H1 (cell line): Measurements from ENCODE around the gene CTBP2. TPM values are rescaled to one million over a fixed set of nuclear protein-coding genes. Genes with fewer than 3 reads are reported as not detected.

Experiments
- MAX ChIP-seq: IDR thresholded peaks from 2 replicates; pipeline ENCODE4 v1.6.1; 2012; ENCODE audit warnings: inconsistent platforms
- SP1 ChIP-seq: IDR thresholded peaks from 2 replicates; pipeline ENCODE4 v1.6.1; 2011; ENCODE audit warnings: low read depth, low read length
- polyA plus RNA-seq, 7 experiments: library from polyadenylated mRNA; depleted of rRNA in 3 of 7; stranded (reverse) in 5 of 7; unstranded in 2 of 7; fragments of >200 nt in 5 of 7; fragments of 200-250 nt in 2 of 7; gene quantifications; 1 replicate in 5 of 7; 2 replicates in 1 of 7; 4 replicates in 1 of 7; pipeline versions ENCODE4 v1.2.1 to v1.2.3, GENCODE V29; 2011 to 2013; ENCODE audit warnings: missing spikeins in 2 of 7, mixed read lengths in 2 of 7
- total RNA-seq: library from RNA; stranded (reverse); fragmentation: NEBNext Ultra II Directional; extraction: Animal tissue kit (Norgen Biotek cat#: 25700); gene quantifications from 2 replicates; pipeline ENCODE4 v1.2.1, GENCODE V29; 2021
- TF ChIP-seq, protein P1 (sequence below): fragments of 300-600 bp; sonication (generic); IDR thresholded peaks from 2 replicates; pipeline ENCODE4 v1.7.1; 2012; ENCODE audit warnings: low read length, moderate library complexity, mild to moderate bottlenecking, inconsistent platforms; ENCODE audit not compliant: insufficient replicate concordance
- TF ChIP-seq, protein P2 (sequence below): IDR thresholded peaks from 2 replicates; pipeline ENCODE4 v1.6.1; 2011; ENCODE audit warnings: low read length, improper control_type of control experiment

Gene CTBP2
- total and polyA plus RNA-seq, 2 of the 8 experiments (the other 6 are each of a cell fraction or from before 2014, with no cell fraction given), result 208 to 221 TPM

GRCh38 chr10:125192005-125192404 lies 31.6 kb upstream of the CTBP2 start (continued):
- TF ChIP-seq, protein P1, sequence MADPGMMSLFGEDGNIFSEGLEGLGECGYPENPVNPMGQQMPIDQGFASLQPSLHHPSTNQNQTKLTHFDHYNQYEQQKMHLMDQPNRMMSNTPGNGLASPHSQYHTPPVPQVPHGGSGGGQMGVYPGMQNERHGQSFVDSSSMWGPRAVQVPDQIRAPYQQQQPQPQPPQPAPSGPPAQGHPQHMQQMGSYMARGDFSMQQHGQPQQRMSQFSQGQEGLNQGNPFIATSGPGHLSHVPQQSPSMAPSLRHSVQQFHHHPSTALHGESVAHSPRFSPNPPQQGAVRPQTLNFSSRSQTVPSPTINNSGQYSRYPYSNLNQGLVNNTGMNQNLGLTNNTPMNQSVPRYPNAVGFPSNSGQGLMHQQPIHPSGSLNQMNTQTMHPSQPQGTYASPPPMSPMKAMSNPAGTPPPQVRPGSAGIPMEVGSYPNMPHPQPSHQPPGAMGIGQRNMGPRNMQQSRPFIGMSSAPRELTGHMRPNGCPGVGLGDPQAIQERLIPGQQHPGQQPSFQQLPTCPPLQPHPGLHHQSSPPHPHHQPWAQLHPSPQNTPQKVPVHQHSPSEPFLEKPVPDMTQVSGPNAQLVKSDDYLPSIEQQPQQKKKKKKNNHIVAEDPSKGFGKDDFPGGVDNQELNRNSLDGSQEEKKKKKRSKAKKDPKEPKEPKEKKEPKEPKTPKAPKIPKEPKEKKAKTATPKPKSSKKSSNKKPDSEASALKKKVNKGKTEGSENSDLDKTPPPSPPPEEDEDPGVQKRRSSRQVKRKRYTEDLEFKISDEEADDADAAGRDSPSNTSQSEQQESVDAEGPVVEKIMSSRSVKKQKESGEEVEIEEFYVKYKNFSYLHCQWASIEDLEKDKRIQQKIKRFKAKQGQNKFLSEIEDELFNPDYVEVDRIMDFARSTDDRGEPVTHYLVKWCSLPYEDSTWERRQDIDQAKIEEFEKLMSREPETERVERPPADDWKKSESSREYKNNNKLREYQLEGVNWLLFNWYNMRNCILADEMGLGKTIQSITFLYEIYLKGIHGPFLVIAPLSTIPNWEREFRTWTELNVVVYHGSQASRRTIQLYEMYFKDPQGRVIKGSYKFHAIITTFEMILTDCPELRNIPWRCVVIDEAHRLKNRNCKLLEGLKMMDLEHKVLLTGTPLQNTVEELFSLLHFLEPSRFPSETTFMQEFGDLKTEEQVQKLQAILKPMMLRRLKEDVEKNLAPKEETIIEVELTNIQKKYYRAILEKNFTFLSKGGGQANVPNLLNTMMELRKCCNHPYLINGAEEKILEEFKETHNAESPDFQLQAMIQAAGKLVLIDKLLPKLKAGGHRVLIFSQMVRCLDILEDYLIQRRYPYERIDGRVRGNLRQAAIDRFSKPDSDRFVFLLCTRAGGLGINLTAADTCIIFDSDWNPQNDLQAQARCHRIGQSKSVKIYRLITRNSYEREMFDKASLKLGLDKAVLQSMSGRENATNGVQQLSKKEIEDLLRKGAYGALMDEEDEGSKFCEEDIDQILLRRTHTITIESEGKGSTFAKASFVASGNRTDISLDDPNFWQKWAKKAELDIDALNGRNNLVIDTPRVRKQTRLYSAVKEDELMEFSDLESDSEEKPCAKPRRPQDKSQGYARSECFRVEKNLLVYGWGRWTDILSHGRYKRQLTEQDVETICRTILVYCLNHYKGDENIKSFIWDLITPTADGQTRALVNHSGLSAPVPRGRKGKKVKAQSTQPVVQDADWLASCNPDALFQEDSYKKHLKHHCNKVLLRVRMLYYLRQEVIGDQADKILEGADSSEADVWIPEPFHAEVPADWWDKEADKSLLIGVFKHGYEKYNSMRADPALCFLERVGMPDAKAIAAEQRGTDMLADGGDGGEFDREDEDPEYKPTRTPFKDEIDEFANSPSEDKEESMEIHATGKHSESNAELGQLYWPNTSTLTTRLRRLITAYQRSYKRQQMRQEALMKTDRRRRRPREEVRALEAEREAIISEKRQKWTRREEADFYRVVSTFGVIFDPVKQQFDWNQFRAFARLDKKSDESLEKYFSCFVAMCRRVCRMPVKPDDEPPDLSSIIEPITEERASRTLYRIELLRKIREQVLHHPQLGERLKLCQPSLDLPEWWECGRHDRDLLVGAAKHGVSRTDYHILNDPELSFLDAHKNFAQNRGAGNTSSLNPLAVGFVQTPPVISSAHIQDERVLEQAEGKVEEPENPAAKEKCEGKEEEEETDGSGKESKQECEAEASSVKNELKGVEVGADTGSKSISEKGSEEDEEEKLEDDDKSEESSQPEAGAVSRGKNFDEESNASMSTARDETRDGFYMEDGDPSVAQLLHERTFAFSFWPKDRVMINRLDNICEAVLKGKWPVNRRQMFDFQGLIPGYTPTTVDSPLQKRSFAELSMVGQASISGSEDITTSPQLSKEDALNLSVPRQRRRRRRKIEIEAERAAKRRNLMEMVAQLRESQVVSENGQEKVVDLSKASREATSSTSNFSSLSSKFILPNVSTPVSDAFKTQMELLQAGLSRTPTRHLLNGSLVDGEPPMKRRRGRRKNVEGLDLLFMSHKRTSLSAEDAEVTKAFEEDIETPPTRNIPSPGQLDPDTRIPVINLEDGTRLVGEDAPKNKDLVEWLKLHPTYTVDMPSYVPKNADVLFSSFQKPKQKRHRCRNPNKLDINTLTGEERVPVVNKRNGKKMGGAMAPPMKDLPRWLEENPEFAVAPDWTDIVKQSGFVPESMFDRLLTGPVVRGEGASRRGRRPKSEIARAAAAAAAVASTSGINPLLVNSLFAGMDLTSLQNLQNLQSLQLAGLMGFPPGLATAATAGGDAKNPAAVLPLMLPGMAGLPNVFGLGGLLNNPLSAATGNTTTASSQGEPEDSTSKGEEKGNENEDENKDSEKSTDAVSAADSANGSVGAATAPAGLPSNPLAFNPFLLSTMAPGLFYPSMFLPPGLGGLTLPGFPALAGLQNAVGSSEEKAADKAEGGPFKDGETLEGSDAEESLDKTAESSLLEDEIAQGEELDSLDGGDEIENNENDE, result no peak
- TF ChIP-seq SP1 (no peak), MAX (no peak)
- TF ChIP-seq, protein P2, sequence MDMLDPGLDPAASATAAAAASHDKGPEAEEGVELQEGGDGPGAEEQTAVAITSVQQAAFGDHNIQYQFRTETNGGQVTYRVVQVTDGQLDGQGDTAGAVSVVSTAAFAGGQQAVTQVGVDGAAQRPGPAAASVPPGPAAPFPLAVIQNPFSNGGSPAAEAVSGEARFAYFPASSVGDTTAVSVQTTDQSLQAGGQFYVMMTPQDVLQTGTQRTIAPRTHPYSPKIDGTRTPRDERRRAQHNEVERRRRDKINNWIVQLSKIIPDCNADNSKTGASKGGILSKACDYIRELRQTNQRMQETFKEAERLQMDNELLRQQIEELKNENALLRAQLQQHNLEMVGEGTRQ, result no peak
